Measurements from ENCODE around the gene LGALS3.

LGALS3 gene

GRCh38 chr14:55194656-55195355 is 65.8 kb downstream of the LGALS3 start:
- DNase-seq (ENCODE audit: insufficient read length, low spot score) (no peak), FAIRE-seq (no peak)
- TF ChIP-seq POLR2A (IDR thresholded peaks at IDR 0.05; ENCODE audit: low read depth, low read length) (no peak), POU2F2 (IDR thresholded peaks at IDR 0.05; ENCODE audit: low read depth, low read length) (no peak), TAF1 (IDR thresholded peaks at IDR 0.05; ENCODE audit: low read depth, low read length) (no peak), PAX5 (IDR thresholded peaks at IDR 0.05; ENCODE audit: insufficient read depth, low read length, severe bottlenecking) (no peak), POLR2AphosphoS5 (IDR thresholded peaks at IDR 0.05; ENCODE audit: low read depth, low read length) (no peak), SPI1 (IDR thresholded peaks at IDR 0.05; ENCODE audit: low read depth, low read length) (no peak)

Data from GM12891 (cell line).